NCI-H524 (cell line): Measurements from ENCODE around the gene CD300A.
A peak's percentile ranks its signal among the peaks of the same experiment; 100 is the strongest.

Experiments
- DNase-seq, 2 experiments: peaks; one replicate each; lab custom pipeline; 2025; lab: John Stamatoyannopoulos, UW

Gene CD300A

DNA sequence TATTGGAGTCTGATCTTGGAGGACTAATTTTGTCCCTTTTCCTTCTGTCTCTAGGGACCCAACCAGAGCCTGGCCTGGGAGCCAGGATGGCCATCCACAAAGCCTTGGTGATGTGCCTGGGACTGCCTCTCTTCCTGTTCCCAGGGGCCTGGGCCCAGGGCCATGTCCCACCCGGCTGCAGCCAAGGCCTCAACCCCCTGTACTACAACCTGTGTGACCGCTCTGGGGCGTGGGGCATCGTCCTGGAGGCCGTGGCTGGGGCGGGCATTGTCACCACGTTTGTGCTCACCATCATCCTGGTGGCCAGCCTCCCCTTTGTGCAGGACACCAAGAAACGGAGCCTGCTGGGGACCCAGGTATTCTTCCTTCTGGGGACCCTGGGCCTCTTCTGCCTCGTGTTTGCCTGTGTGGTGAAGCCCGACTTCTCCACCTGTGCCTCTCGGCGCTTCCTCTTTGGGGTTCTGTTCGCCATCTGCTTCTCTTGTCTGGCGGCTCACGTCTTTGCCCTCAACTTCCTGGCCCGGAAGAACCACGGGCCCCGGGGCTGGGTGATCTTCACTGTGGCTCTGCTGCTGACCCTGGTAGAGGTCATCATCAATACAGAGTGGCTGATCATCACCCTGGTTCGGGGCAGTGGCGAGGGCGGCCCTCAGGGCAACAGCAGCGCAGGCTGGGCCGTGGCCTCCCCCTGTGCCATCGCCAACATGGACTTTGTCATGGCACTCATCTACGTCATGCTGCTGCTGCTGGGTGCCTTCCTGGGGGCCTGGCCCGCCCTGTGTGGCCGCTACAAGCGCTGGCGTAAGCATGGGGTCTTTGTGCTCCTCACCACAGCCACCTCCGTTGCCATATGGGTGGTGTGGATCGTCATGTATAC lies 26.5 kb upstream of the CD300A start:
- no peak for DNase-seq

GRCh38 chr17:74441537-74441936 lies 24.9 kb upstream of the CD300A start:
- DNase-seq, result no peak

GRCh38 chr17:74442291-74442669 lies 24.2 kb upstream of the CD300A start:
- DNase-seq, result no peak

DNA sequence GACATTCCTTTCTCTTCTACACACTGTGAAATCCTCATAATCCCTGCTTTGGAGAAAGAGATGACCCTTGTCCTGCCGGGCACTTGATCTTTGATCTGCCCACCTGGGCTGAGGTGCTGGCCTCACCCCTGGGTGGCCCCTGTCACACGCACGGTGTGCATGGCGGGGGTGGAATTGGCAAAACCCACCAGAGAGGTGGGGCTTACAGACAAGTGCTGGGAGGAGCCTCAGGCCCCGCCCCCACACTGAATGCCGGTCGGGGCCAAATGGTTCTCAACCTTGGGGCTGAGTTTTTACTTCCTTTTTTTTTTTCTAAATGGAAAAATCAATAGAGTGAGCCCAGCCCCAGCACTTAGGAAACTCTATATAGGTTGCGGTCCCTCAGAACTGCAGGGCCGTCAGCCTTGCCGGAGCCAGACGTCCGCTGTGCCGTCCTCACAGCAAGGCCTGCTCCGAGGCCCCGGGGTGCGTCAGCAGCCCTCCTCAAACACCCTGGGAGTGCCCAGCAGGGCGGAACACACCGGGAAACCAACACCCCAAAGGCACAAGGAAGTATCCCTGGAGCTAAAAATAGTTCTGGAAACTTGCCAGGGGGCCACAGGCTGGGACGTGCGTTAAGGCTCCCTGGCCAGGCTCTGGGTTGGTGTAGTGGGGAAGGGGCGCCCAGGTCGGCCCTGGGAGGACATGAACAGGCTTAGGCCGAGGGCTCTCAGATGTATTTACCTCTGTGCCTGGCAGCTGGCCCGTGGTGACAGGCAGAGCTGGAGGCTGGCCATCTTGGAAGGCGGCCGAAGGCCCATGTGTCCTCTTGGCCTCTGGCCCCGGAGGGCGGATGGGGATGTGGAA lies 23.5 kb upstream of the CD300A start:
- no peak for DNase-seq

GRCh38 chr17:74443516-74444296 lies 22.7 kb upstream of the CD300A start:
- DNase-seq, result no peak

GRCh38 chr17:74444406-74444805 lies 22.0 kb upstream of the CD300A start:
- DNase-seq, result no peak

DNA sequence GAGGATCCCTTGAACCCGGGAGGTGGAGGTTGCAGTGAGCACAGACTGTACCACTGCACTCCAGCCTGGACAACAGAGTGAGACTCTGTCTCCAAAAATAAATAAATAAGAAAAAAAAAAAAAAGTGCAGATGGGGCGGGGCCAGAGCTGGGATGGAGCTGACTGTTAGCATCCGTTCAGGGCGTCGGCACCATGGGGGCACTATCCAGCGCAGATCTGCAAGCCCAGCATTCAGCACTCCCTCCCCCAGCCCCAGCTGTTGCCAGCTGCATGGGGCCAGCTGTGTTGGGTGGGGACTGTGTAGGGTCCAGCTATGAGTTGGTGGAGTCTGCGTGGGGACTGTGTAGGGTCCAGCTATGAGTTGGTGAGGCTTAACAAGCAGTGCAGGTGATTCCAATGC lies 21.3 kb upstream of the CD300A start:
- DNase-seq, result no peak

DNA sequence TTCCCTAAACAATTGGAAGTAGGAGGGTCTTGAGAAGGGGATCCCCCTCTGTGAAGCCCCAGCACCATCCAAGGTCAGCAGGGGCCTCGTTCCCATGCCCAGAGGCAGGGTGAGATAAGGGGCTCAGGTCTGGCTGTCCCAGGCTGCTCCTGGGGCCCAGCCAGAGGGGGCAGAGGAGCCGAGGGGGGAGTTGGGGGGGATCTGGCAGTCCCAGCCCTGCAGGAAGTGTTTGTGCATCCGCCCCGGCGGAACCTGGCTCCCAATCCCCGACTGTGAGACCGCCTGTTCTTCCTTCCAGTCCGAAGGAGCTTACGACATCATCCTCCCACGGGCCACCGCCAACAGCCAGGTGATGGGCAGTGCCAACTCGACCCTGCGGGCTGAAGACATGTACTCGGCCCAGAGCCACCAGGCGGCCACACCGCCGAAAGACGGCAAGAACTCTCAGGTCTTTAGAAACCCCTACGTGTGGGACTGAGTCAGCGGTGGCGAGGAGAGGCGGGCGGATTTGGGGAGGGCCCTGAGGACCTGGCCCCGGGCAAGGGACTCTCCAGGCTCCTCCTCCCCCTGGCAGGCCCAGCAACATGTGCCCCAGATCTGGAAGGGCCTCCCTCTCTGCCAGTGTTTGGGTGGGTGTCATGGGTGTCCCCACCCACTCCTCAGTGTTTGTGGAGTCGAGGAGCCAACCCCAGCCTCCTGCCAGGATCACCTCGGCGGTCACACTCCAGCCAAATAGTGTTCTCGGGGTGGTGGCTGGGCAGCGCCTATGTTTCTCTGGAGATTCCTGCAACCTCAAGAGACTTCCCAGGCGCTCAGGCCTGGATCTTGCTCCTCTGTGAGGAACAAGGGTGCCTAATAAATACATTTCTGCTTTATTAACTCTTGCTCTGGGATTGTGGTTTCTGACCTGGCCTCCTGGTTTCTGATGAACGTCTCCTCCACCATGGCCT lies 19.6 kb upstream of the CD300A start:
- DNase-seq, result no peak

DNA sequence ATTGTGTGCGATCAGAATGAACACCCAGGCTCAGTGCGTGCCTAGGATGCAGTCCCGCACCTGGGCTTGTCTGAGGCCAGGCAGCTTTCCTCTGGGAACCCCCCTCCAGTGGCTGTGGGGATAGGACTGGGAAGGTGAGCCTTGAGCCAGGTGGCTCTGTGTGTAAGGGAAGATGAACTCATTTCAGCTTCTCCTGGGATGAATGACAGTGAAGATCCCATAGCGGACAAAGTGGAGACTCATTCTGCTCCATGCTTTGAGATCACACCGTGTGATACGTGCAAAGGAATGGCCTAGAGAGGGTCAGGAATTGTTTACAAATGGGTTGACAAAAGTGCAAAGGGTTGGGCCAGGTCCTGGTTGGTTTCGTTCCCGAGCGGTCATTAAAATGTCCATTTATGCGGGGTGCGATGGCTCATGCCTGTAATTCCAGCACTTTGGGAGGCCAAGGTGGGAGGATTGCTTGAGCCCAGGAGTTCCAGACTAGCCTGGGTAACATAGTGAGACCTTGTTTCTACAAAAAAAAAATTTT lies 18.7 kb upstream of the CD300A start:
- no peak for DNase-seq

DNA sequence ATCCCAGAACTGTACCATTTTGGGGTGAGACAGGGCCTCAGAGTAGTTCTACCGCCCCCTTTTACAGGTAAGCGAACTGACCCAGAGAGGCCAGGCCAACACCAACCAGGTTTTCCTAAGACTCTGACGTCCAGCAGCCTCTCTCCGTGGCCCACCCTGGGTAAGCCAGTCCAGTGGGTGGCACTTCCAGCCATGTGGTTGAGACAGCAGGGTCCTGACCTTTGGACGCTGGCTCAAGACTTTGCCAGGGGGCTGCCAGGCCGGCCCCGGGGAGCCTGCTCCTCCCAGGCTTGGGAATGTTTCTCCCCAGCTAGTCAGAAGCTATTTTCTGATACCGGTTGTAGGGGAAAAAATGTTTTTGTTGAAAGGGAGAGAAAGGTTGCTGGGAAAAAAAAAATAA lies 17.7 kb upstream of the CD300A start:
- DNase-seq, result no peak

GRCh38 chr17:74449306-74449705 lies 17.1 kb upstream of the CD300A start:
- no peak for DNase-seq

DNA sequence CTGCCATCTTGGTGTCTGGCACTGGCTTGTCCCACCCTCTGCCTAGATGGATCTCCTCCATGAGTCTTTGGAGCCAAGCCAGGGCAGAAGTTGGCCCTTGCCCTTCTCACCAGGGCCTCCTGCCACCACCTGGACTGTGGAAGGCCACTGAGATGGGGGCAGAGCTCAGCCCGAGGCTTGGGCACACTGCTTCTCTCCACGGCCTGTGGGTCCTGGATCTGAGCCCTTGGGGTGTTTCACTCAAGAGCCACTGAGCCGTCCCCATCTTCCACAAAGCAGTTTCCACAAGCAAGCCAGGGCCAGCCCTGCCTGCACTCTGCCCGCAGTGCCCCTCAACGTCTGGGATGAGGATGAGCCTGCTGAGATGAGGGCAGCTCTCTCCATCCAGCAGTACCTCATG lies 16.7 kb upstream of the CD300A start:
- no peak for DNase-seq

DNA sequence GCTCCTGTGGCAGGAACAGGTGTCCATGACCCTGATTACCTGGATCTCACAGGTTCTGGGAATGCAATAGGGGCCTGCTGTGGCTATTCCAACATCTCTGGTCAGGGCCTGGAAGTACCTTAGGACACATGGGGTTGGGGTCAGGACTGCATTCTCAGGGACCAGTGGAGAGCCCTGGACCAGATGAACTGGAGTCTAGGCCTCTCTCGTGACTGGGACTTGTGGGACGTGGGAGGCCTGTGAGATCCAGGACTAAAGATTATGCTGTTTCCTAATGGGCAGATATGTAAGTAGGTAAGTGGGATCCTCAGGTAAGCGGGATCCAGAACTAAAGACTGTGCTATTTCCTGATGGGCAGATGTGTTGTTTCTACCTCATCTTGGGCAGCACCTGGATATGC lies 16.2 kb upstream of the CD300A start:
- DNase-seq, result no peak

GRCh38 chr17:74450925-74451403 lies 15.5 kb upstream of the CD300A start:
- DNase-seq, result no peak

GRCh38 chr17:74451557-74451956 lies 14.9 kb upstream of the CD300A start:
- DNase-seq, result no peak

DNA sequence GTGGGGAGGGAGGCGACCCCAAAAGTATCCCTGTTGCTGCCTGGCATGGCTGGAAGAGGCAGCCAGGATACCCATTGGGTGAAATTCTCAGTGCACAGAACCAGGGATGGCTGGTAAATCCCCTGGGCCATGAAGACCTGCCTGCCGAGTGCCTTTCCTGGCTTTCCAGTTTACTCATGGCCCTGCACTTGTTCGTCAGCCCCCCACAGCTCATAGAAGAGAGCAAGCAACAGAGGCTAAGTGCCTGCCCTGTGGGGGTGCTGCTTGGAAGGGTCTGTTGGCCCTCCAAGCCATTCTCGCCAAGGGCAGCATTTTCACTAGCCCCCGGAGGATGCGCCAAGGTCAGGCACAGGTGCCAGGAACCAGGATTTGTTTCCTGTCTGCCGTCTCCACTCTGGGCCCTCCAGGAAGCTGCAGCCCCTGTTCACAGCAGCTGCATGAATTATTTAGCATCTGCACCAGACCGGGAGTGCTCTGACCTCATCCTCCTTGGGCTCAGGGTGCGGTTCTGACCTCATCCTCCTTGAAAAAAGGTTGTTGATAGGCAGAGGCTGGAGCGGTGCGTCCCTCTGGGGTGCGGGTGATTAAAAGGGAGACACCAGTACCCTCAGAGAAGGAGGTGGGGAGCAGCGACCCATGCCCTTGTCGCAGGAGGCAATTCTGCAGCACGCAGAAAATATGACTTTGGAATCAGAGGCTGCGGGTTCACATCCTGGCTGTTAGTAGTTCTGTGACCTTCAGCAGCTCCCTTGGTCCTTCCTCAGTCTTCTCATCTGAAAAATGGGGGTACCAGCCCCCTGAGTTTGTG lies 14.2 kb upstream of the CD300A start:
- DNase-seq, result peak; percentile 30 to 82

DNA sequence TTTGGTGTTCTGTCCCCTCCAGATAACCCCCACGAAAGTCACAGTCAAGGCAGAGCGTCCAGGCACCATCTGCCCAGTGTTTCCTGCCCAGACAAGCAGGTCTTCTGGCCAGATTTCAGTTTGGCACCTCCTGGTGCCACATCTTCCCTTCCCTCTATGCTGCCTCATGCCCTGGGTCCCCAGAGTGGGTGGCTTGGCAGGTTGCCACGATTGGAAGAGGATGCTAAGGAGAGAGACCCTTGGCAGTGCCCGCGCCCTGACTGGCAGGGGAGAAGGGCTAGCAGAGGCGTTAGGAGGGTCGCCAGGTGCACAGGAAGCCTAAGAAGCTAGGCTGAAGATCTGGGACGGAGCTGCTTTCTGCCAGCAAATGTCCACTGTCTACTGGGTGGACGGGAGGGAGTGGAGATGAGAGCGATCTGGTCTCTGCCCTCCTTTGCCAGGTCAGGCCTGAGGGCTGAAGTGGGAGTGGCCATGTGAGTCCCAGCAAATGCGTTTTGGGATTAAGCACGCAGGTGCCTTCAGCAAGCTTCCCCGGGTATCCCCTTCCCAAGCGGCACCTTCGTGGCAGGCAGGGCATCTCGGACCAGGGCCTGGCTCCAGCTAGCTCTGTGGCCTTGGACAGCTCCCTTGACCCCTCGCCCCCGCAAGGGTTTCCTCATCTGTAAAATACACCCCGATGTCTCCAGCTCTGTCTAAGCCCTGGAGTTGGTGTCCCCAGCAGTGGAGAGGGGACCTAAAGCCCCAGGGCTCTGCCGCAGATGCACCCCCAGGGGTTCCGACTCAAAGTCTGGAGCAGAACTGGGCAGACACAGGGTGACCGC lies 13.4 kb upstream of the CD300A start:
- peak in 1 of 2 experiments; percentile 71 for DNase-seq

GRCh38 chr17:74453665-74454196 lies 12.7 kb upstream of the CD300A start:
- DNase-seq, result no peak
